OCI-LY3 (cell line): ENCODE measurements around the gene THAP5.

ENCODE experiments used
- CTCF ChIP-seq: fragments of 200-600, 300-600 bp; sonication (generic); IDR thresholded peaks from 2 replicates; pipeline ENCODE4 v1.5.1; 2014; ENCODE audit warnings: antibody characterized with exemption, low read length, low read depth
- EZH2phosphoT487 ChIP-seq: fragments of 200-600 bp; shearing (Covaris generic); IDR thresholded peaks from 2 replicates; pipeline ENCODE4 v1.6.1; 2018; ENCODE audit warnings: antibody characterized with exemption, mixed run types, low read depth

GRCh38 chr7:108585843-108586242, 16.3 kb upstream of the THAP5 start:
- no peak for TF ChIP-seq CTCF
- TF ChIP-seq EZH2phosphoT487, result no peak
